Chondrocyte (in vitro differentiated cells): ENCODE measurements around the gene C4orf51. TPM values are rescaled to one million over a fixed set of nuclear protein-coding genes. Genes with fewer than 3 reads are reported as not detected.

ENCODE experiments used
- DNase-seq: peaks from one replicate; pipeline ENCODE4 v3.0.0; 2021; ENCODE audit warnings: mixed read lengths, low spot score
- H3K27ac Mint-ChIP-seq: one replicate; pipeline ENCODE4 v1.8.0; 2021; ENCODE audit warnings: mild to moderate bottlenecking, moderate library complexity, mixed read lengths; ENCODE audit not compliant: unreplicated experiment
- H3K27me3 Mint-ChIP-seq: 2 replicates; pipeline ENCODE4 v1.8.0; 2021; ENCODE audit warnings: low read depth, mixed read lengths
- H3K36me3 Mint-ChIP-seq: 2 replicates; pipeline ENCODE4 v1.8.0; 2021; ENCODE audit warnings: low read depth, mixed read lengths
- H3K4me1 Mint-ChIP-seq: 2 replicates; pipeline ENCODE4 v1.8.0; 2021; ENCODE audit warnings: low read depth, mild to moderate bottlenecking, mixed read lengths
- H3K4me3 Mint-ChIP-seq: one replicate; pipeline ENCODE4 v1.8.0; 2021; ENCODE audit warnings: mild to moderate bottlenecking, moderate library complexity, mixed read lengths; ENCODE audit not compliant: unreplicated experiment
- H3K9me3 Mint-ChIP-seq: 2 replicates; pipeline ENCODE4 v1.8.0; 2021; ENCODE audit warnings: low read depth, mixed read lengths
- total RNA-seq: library from RNA; stranded (reverse); gene quantifications from 3 replicates; pipeline ENCODE4 v1.2.1, GENCODE V29; 2021
- TF ChIP-seq, protein P1 (sequence below): fragments of 200-600 bp; sonication (generic); IDR thresholded peaks from 2 replicates; pipeline ENCODE4 v1.5.0; 2021; ENCODE audit warnings: antibody characterized with exemption, mild to moderate bottlenecking, moderate library complexity

C4orf51 gene
- total RNA-seq, 1 donor from 2014 or later: not detected

DNA sequence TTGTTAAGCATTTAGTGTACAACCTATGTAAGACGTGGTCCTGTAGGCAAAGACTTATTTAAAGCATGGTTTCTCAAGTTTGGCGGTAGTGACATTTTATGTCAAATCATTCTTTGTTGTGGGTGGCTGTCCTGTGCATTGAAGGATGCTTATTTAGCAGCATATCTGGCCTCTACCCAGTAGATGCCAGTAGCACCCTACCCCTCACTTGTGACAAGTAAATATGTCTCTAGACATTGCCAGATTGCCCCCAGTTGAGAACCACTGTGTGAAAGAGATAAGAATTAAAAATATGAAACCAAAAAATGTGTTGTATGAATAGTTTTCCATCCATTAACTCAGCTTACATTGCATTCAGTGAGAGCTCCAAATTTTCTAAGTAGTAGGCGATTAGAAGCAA lies 35.2 kb upstream of the C4orf51 start:
- no peaks in the 10 kb centered on the region for H3K9me3 Mint-ChIP-seq
- no peak overlapping the region for H3K27ac Mint-ChIP-seq
- no peaks in the 10 kb centered on the region for H3K27me3 Mint-ChIP-seq
- TF ChIP-seq, protein P1, sequence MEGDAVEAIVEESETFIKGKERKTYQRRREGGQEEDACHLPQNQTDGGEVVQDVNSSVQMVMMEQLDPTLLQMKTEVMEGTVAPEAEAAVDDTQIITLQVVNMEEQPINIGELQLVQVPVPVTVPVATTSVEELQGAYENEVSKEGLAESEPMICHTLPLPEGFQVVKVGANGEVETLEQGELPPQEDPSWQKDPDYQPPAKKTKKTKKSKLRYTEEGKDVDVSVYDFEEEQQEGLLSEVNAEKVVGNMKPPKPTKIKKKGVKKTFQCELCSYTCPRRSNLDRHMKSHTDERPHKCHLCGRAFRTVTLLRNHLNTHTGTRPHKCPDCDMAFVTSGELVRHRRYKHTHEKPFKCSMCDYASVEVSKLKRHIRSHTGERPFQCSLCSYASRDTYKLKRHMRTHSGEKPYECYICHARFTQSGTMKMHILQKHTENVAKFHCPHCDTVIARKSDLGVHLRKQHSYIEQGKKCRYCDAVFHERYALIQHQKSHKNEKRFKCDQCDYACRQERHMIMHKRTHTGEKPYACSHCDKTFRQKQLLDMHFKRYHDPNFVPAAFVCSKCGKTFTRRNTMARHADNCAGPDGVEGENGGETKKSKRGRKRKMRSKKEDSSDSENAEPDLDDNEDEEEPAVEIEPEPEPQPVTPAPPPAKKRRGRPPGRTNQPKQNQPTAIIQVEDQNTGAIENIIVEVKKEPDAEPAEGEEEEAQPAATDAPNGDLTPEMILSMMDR: peak; percentile 60
- H3K36me3 Mint-ChIP-seq: peaks cover 8% of the 10 kb centered on the region
- DNase-seq: no peak
- peaks cover 17% of the 10 kb centered on the region for H3K4me1 Mint-ChIP-seq
- no peak overlapping the region for H3K4me3 Mint-ChIP-seq

DNA sequence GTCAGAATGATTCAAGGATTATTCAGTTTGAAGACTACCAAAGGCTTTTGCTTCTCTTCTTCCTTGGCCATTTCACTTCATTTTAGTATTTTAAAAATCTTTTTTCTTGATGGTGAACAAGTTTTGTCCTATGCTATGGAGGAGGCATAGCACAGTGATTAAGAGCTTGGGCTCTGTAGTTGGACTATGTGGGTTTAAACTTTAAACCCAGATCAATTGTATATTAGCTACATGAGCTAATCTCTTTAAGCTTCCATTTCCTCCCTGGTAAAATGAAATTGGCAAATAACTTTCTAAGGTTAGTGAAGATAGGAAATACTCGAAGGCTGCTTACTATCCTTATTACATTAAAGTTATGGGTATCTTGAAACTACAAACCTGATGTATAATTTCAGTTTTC lies 23.8 kb upstream of the C4orf51 start:
- Mint-ChIP-seq H3K4me1 (no peaks in the 10 kb centered on the region), H3K36me3 (peaks cover 25% of the 10 kb centered on the region), H3K9me3 (peaks cover 3% of the 10 kb centered on the region), H3K4me3 (no peak overlapping the region), H3K27ac (no peak overlapping the region), H3K27me3 (no peaks in the 10 kb centered on the region)
- no peak for DNase-seq
- TF ChIP-seq, protein P1: no peak

DNA sequence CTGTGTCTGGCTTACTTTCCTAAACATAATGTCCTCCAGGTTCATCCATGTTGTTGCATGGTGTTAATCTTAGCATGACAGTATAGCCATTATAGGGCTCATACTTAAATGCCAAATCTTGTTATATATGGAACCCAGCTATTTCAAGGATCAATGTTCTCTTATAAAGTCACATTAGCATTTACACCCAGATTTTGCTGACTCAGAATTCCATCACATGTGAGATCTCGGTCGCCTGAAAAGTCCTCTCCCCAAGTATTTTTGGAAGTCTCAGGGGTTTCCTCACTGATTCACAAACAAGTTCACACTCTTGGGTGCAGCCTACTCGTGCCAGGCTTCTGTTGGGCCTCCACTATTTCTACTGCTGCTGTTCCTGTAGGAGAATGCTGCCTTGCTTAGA lies 19.9 kb upstream of the C4orf51 start:
- no peak for DNase-seq
- Mint-ChIP-seq H3K27me3 (no peaks in the 10 kb centered on the region), H3K9me3 (peaks cover 9% of the 10 kb centered on the region), H3K4me3 (no peak overlapping the region), H3K4me1 (no peaks in the 10 kb centered on the region), H3K27ac (no peak overlapping the region), H3K36me3 (peaks cover 18% of the 10 kb centered on the region)
- TF ChIP-seq, protein P1: no peak

DNA sequence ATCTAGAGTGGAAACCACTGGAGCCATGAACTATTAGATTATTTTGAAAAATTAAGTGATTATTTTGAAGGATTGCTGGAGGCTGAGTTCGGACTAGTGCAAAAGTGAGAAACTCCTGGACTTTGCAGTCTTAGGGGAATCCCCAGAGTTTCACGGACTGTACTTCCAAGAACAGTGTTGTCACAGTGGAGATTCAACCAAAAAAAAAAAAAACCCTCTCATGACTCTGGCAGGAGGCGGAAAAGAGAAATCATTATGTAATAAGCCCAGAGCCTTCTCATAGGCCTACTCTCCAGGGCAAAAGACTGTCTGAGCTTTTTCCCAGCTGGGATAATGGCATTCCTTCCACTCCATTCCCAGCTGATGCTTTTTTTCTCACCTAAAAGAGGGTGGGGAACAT lies 16.8 kb upstream of the C4orf51 start:
- no peaks in the 10 kb centered on the region for H3K4me1 Mint-ChIP-seq
- DNase-seq: no peak
- peaks cover 6% of the 10 kb centered on the region for H3K36me3 Mint-ChIP-seq
- H3K4me3 Mint-ChIP-seq: no peak overlapping the region
- peaks cover 11% of the 10 kb centered on the region for H3K9me3 Mint-ChIP-seq
- no peak overlapping the region for H3K27ac Mint-ChIP-seq
- H3K27me3 Mint-ChIP-seq: no peaks in the 10 kb centered on the region
- TF ChIP-seq, protein P1: no peak

DNA sequence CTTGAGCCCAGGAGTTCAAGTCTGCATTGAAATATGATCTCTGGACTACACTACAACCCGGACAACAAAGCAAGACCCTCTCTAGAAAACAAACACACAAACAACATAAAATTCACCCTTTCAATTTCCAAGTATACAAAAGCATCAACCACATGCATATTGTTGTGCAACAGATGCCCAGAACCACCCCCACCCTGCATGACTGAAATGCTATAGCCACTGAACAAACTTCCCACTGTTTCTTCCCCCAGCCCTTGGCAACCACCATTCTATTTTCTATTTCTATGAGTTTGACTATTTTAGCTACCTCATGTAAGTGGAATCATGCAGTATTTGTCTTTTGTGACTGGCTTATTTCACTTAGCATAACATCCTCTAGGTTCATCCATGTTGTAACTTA lies 14.2 kb upstream of the C4orf51 start:
- no peaks in the 10 kb centered on the region for H3K36me3 Mint-ChIP-seq
- H3K27me3 Mint-ChIP-seq: no peaks in the 10 kb centered on the region
- H3K27ac Mint-ChIP-seq: no peak overlapping the region
- TF ChIP-seq, protein P1: no peak
- H3K4me3 Mint-ChIP-seq: no peak overlapping the region
- no peak for DNase-seq
- H3K4me1 Mint-ChIP-seq: no peaks in the 10 kb centered on the region
- H3K9me3 Mint-ChIP-seq: peaks cover 11% of the 10 kb centered on the region
